ENCODE results near the gene TMEM212. TPM values are rescaled to one million over a fixed set of nuclear protein-coding genes. Genes with fewer than 3 reads are reported as not detected.

TMEM212 gene
- total RNA-seq, 1 experiment from 2014 or later = not detected

GRCh38 chr3:171900446-171900845, 57.3 kb downstream of the TMEM212 start:
- Mint-ChIP-seq H3K4me1 (peaks cover 3% of the 10 kb centered on the region in 2 experiments), H3K9me3 (no peaks in the 10 kb centered on the region), H3K4me3 (no peak overlapping the region), H3K27ac (no peak overlapping the region), H3K36me3 (ENCODE audit: insufficient read depth in 1 of 3, low read depth in 3 of 3) (no peaks in the 10 kb centered on the region), H3K27me3 (ENCODE audit: low read depth) (no peaks in the 10 kb centered on the region; the same call in 1 of the 2 replicates)
- Histone ChIP-seq H3K4me1 (ENCODE audit: insufficient read depth, low read length) (no peaks in the 10 kb centered on the region), H4K8ac (replicated peaks; ENCODE audit: insufficient read length, low read depth, low read length) (no peak overlapping the region), H3K79me1 (ENCODE audit: insufficient read depth, low read depth, low read length, poor library complexity, severe bottlenecking) (no peaks in the 10 kb centered on the region), H2BK12ac (ENCODE audit: insufficient read length, low read depth, low read length) (no peak overlapping the region), H3K9ac (ENCODE audit: extremely low read depth, insufficient read length, low read length) (no peak overlapping the region), H4K91ac (ENCODE audit: insufficient read length, low read depth, low read length) (no peak overlapping the region), H4K5ac (ENCODE audit: insufficient read length, low read depth, low read length) (no peak overlapping the region), H3K27ac (ENCODE audit: insufficient read length, low read depth, low read length) (no peak overlapping the region), H3K9me3 (ENCODE audit: control insufficient read depth, low read depth, low read length) (no peaks in the 10 kb centered on the region), H3K79me2 (ENCODE audit: insufficient read depth, low read length) (no peaks in the 10 kb centered on the region), H3K4me2 (ENCODE audit: insufficient read depth, insufficient read length, low read length) (no peak overlapping the region), H3K14ac (ENCODE audit: insufficient read depth, low read length) (no peak overlapping the region), H3K27me3 (ENCODE audit: insufficient read depth, low read length) (no peaks in the 10 kb centered on the region), H3T11ph (ENCODE audit: low read length) (no peak overlapping the region), H3K23ac (ENCODE audit: insufficient read length, low read depth, low read length) (no peak overlapping the region), H2AFZ (ENCODE audit: low read length) (no peak overlapping the region), H2BK20ac (ENCODE audit: low read depth, low read length, poor library complexity, severe bottlenecking) (no peak overlapping the region), H2AK5ac (ENCODE audit: insufficient read length, low read length) (no peak overlapping the region), H2BK5ac (ENCODE audit: insufficient read length, low read length) (no peak overlapping the region), H3K23me2 (ENCODE audit: insufficient read length, low read depth, low read length, poor library complexity, severe bottlenecking) (no peaks in the 10 kb centered on the region), H2BK15ac (ENCODE audit: low read depth, low read length) (no peak overlapping the region), H2BK120ac (ENCODE audit: low read depth, low read length, poor library complexity, severe bottlenecking) (no peak overlapping the region), H3K56ac (ENCODE audit: insufficient read length, low read depth, low read length) (no peak overlapping the region), H4K20me1 (ENCODE audit: control insufficient read depth, insufficient read depth, insufficient read length) (no peaks in the 10 kb centered on the region), H3K4ac (ENCODE audit: low read depth, low read length) (no peak overlapping the region), H3K18ac (ENCODE audit: insufficient read length, low read depth, low read length) (no peak overlapping the region)
- no peak for DNase-seq
- TF ChIP-seq CTCF (conservative IDR thresholded peaks at IDR 0.05) = no peak
- WGBS (ENCODE audit: extremely low coverage, insufficient read length, low lambda C conversion rate) = no CpG with 5 or more reads among the region's 14 CpGs

Data from H9 (cell line).